WTC11 (cell line): ENCODE results near the gene ADAM12. TPM values are rescaled to one million over a fixed set of nuclear protein-coding genes. Genes with fewer than 3 reads are reported as not detected.

Experiments used
- ATAC-seq: fragments of 200-7000 bp; cut with Tn5 transposase; 2 replicates; pipeline ENCODE4 v1.10.0; 2021; ENCODE audit warnings: mild to moderate bottlenecking, moderate library complexity
- CTCF ChIA-PET: fragments of 300-600 bp; sonication (Branson Sonifier 250); formaldehyde crosslinking; loops from one replicate; lab custom pipeline; 2021; ENCODE audit warnings: antibody characterized with exemption; lab: Charles Lee
- POLR2A ChIA-PET: fragments of 350-600 bp; sonication (Branson Sonifier 250); formaldehyde crosslinking; loops from one replicate; lab custom pipeline; 2021; ENCODE audit warnings: antibody characterized with exemption; lab: Charles Lee
- DNase-seq: peaks from one replicate; pipeline ENCODE4 v3.0.0; 2021; ENCODE audit warnings: low spot score
- H3K27ac Mint-ChIP-seq: 2 replicates; pipeline ENCODE4 v1.8.0; 2021; ENCODE audit warnings: mixed read lengths
- H3K27me3 Mint-ChIP-seq: 2 replicates; pipeline ENCODE4 v1.8.0; 2021; ENCODE audit warnings: low read depth, mild to moderate bottlenecking, moderate library complexity, mixed read lengths
- H3K36me3 Mint-ChIP-seq: 2 replicates; pipeline ENCODE4 v1.8.0; 2021; ENCODE audit warnings: mixed read lengths
- H3K4me1 Mint-ChIP-seq: 2 replicates; pipeline ENCODE4 v1.8.0; 2022; ENCODE audit warnings: mixed read lengths
- H3K4me3 Mint-ChIP-seq: 2 replicates; pipeline ENCODE4 v1.8.0; 2021; ENCODE audit warnings: mild to moderate bottlenecking, moderate library complexity, mixed read lengths
- H3K9me3 Mint-ChIP-seq: 2 replicates; pipeline ENCODE4 v1.8.0; 2021; ENCODE audit warnings: mixed read lengths
- CBFB ChIP-seq: sonication (generic); formaldehyde crosslinking; IDR thresholded peaks from 2 replicates; pipeline ENCODE4 v1.8.1; 2022; ENCODE audit warnings: mild to moderate bottlenecking, low read depth, missing genetic modification reagents
- ETV6 ChIP-seq: sonication (generic); formaldehyde crosslinking; IDR thresholded peaks from 2 replicates; pipeline ENCODE4 v1.8.1; 2022; ENCODE audit warnings: mild to moderate bottlenecking, missing genetic modification reagents
- FOXJ3 ChIP-seq: sonication (generic); formaldehyde crosslinking; IDR thresholded peaks from 2 replicates; pipeline ENCODE4 v1.9.0; 2021; ENCODE audit warnings: missing genetic modification reagents, mild to moderate bottlenecking, borderline replicate concordance
- FOXP1 ChIP-seq: sonication (generic); formaldehyde crosslinking; IDR thresholded peaks from 2 replicates; pipeline ENCODE4 v1.8.0; 2022; ENCODE audit warnings: missing genetic modification reagents, mild to moderate bottlenecking, moderate library complexity, borderline replicate concordance
- GRHL2 ChIP-seq: fragments of 250-450 bp; sonication (Bioruptor Pico); IDR thresholded peaks from 2 replicates; pipeline ENCODE4 v1.8.0; 2022; ENCODE audit warnings: mild to moderate bottlenecking, moderate library complexity; ENCODE audit not compliant: insufficient replicate concordance, severe bottlenecking
- HMGA2 ChIP-seq: fragments of 250-450 bp; sonication (Bioruptor Pico); IDR thresholded peaks from 2 replicates; pipeline ENCODE4 v1.4.0; 2021; ENCODE audit warnings: mild to moderate bottlenecking, moderate library complexity
- NR3C1 ChIP-seq: sonication (generic); formaldehyde crosslinking; conservative IDR thresholded peaks from 2 replicates; pipeline ENCODE4 v1.8.1; 2023; ENCODE audit warnings: low read depth, mild to moderate bottlenecking, missing genetic modification reagents
- RELA ChIP-seq: sonication (generic); formaldehyde crosslinking; IDR thresholded peaks from 2 replicates; pipeline ENCODE4 v1.8.1; 2022; ENCODE audit warnings: missing genetic modification reagents, mild to moderate bottlenecking, borderline replicate concordance
- RORB ChIP-seq: fragments of 250-450 bp; sonication (Bioruptor Pico); IDR thresholded peaks from 2 replicates; pipeline ENCODE4 v1.9.0; 2021; ENCODE audit warnings: mild to moderate bottlenecking
- SMAD3 ChIP-seq: sonication (generic); formaldehyde crosslinking; IDR thresholded peaks from 2 replicates; pipeline ENCODE4 v1.8.0; 2022; ENCODE audit warnings: missing genetic modification reagents, mild to moderate bottlenecking, borderline replicate concordance
- SOX15 ChIP-seq: fragments of 250-450 bp; sonication (Bioruptor Pico); IDR thresholded peaks from 2 replicates; pipeline ENCODE4 v1.9.0; 2021; ENCODE audit warnings: mild to moderate bottlenecking
- TP53 ChIP-seq: sonication (generic); formaldehyde crosslinking; IDR thresholded peaks from 2 replicates; pipeline ENCODE4 v1.8.1; 2023; ENCODE audit warnings: mild to moderate bottlenecking, missing genetic modification reagents
- total RNA-seq: library from RNA; stranded (reverse); gene quantifications from 3 replicates; pipeline ENCODE4 v1.2.3, GENCODE V29; 2021
- TF ChIP-seq, protein P1 (sequence below): sonication (generic); formaldehyde crosslinking; conservative IDR thresholded peaks from 2 replicates; pipeline ENCODE4 v1.8.1; 2023; ENCODE audit warnings: mild to moderate bottlenecking, low read depth, missing genetic modification reagents, moderate library complexity
- TF ChIP-seq, protein P2 (sequence below): sonication (generic); formaldehyde crosslinking; IDR thresholded peaks from 2 replicates; pipeline ENCODE4 v1.8.1; 2022; ENCODE audit warnings: low read depth, mild to moderate bottlenecking, moderate library complexity, missing genetic modification reagents, borderline replicate concordance
- TF ChIP-seq, protein P3 (sequence below): fragments of 250-450 bp; sonication (Bioruptor Pico); IDR thresholded peaks from 2 replicates; pipeline ENCODE4 v2.1.2; 2022; ENCODE audit warnings: mild to moderate bottlenecking, moderate library complexity
- TF ChIP-seq, protein P4 (sequence below): sonication (generic); formaldehyde crosslinking; IDR thresholded peaks from 2 replicates; pipeline ENCODE4 v1.8.1; 2023; ENCODE audit warnings: mild to moderate bottlenecking, moderate library complexity, missing genetic modification reagents
- TF ChIP-seq, protein P5 (sequence below): fragments of 250-450 bp; sonication (Bioruptor Pico); IDR thresholded peaks from 2 replicates; pipeline ENCODE4 v1.9.0; 2021; ENCODE audit warnings: moderate library complexity, mild to moderate bottlenecking, inconsistent platforms, borderline replicate concordance
- TF ChIP-seq, protein P6 (sequence below): sonication (generic); formaldehyde crosslinking; IDR thresholded peaks from 2 replicates; pipeline ENCODE4 v1.8.1; 2023; ENCODE audit warnings: mild to moderate bottlenecking, missing genetic modification reagents, moderate library complexity
- TF ChIP-seq, protein P7 (sequence below): fragments of 250-450 bp; sonication (Bioruptor Pico); conservative IDR thresholded peaks from 2 replicates; pipeline ENCODE4 v1.9.0; 2021; ENCODE audit warnings: mild to moderate bottlenecking

The ADAM12 gene
- total RNA-seq, 1 experiment from 2014 or later: 0.22 TPM

DNA sequence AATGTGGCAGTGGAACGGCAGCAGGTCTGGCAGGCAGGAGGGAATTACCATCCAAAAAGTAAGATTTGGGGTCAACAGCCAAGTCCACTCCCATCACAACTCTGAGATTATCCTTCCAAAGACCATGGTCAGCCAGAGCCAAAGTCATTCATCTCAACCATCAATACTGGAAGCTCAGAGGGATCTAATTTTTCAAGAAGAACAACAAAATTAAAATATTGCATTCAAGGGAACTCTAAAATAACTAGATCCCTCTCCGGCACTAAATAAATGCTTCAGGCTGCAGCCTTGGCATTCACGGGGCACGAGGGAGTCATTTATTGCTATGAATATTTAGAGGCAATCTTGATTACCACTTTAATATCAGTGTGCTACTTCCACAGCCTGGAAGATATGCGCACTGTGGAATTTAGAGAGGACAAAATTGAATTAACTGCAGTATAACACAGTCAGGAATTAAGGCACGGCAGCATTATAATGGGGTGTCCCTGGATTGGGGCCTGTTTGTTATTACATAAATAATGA, 102.0 kb downstream of the ADAM12 start:
- no peak overlapping the region for H3K4me3 Mint-ChIP-seq
- no peaks in the 10 kb centered on the region for H3K4me1 Mint-ChIP-seq
- no peaks in the 10 kb centered on the region for H3K9me3 Mint-ChIP-seq
- no peak overlapping the region for H3K27ac Mint-ChIP-seq
- H3K27me3 Mint-ChIP-seq: no peaks in the 10 kb centered on the region
- ATAC-seq (no peak), DNase-seq (no peak)
- ChIA-PET CTCF (no interaction called here), POLR2A (no interaction called here)
- TF ChIP-seq TP53 (no peak), FOXP1 (CRISPR knock-in tag) (no peak), CBFB (CRISPR knock-in tag) (no peak), SOX15 (CRISPR knock-in tag) (no peak), NR3C1 (CRISPR knock-in tag) (no peak), GRHL2 (CRISPR knock-in tag) (no peak), FOXJ3 (CRISPR knock-in tag) (no peak), HMGA2 (CRISPR knock-in tag) (no peak)
- TF ChIP-seq, protein P1, sequence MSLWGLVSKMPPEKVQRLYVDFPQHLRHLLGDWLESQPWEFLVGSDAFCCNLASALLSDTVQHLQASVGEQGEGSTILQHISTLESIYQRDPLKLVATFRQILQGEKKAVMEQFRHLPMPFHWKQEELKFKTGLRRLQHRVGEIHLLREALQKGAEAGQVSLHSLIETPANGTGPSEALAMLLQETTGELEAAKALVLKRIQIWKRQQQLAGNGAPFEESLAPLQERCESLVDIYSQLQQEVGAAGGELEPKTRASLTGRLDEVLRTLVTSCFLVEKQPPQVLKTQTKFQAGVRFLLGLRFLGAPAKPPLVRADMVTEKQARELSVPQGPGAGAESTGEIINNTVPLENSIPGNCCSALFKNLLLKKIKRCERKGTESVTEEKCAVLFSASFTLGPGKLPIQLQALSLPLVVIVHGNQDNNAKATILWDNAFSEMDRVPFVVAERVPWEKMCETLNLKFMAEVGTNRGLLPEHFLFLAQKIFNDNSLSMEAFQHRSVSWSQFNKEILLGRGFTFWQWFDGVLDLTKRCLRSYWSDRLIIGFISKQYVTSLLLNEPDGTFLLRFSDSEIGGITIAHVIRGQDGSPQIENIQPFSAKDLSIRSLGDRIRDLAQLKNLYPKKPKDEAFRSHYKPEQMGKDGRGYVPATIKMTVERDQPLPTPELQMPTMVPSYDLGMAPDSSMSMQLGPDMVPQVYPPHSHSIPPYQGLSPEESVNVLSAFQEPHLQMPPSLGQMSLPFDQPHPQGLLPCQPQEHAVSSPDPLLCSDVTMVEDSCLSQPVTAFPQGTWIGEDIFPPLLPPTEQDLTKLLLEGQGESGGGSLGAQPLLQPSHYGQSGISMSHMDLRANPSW (CRISPR knock-in tag): no peak
- TF ChIP-seq, protein P2, sequence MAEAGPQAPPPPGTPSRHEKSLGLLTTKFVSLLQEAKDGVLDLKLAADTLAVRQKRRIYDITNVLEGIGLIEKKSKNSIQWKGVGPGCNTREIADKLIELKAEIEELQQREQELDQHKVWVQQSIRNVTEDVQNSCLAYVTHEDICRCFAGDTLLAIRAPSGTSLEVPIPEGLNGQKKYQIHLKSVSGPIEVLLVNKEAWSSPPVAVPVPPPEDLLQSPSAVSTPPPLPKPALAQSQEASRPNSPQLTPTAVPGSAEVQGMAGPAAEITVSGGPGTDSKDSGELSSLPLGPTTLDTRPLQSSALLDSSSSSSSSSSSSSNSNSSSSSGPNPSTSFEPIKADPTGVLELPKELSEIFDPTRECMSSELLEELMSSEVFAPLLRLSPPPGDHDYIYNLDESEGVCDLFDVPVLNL (CRISPR knock-in tag): no peak
- TF ChIP-seq, protein P3, sequence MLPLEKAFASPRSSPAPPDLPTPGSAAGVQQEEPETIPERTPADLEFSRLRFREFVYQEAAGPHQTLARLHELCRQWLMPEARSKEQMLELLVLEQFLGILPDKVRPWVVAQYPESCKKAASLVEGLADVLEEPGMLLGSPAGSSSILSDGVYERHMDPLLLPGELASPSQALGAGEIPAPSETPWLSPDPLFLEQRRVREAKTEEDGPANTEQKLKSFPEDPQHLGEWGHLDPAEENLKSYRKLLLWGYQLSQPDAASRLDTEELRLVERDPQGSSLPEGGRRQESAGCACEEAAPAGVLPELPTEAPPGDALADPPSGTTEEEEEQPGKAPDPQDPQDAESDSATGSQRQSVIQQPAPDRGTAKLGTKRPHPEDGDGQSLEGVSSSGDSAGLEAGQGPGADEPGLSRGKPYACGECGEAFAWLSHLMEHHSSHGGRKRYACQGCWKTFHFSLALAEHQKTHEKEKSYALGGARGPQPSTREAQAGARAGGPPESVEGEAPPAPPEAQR: no peak
- TF ChIP-seq, protein P4, sequence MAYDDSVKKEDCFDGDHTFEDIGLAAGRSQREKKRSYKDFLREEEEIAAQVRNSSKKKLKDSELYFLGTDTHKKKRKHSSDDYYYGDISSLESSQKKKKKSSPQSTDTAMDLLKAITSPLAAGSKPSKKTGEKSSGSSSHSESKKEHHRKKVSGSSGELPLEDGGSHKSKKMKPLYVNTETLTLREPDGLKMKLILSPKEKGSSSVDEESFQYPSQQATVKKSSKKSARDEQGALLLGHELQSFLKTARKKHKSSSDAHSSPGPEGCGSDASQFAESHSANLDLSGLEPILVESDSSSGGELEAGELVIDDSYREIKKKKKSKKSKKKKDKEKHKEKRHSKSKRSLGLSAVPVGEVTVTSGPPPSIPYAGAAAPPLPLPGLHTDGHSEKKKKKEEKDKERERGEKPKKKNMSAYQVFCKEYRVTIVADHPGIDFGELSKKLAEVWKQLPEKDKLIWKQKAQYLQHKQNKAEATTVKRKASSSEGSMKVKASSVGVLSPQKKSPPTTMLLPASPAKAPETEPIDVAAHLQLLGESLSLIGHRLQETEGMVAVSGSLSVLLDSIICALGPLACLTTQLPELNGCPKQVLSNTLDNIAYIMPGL (CRISPR knock-in tag): no peak
- no peaks in the 10 kb centered on the region for H3K36me3 Mint-ChIP-seq

DNA sequence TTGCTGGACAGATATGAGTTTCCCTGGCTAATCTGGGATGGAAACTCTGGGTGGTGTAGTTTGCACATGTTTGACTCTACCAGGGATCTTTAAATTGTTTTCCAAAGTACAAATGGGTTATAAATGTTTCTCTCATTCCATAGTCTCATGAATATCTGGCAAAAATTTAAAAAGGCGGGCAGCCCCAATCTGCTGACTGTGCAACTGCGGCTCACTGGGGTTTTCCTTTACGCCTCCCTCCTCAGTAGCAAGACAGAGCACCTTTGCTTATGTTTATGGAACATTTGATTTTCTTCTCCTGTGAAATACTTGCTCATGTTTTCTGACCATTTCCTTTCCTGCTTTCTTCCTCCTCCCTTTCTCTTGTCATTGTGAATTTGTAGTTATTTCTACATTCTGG, 105.0 kb downstream of the ADAM12 start:
- Mint-ChIP-seq H3K4me1 (peaks cover 6% of the 10 kb centered on the region), H3K36me3 (no peaks in the 10 kb centered on the region), H3K4me3 (no peak overlapping the region), H3K9me3 (no peaks in the 10 kb centered on the region), H3K27ac (no peak overlapping the region), H3K27me3 (no peaks in the 10 kb centered on the region)
- TF ChIP-seq RORB (no peak), SMAD3 (CRISPR knock-in tag) (no peak), ETV6 (CRISPR knock-in tag) (no peak), RELA (CRISPR knock-in tag) (no peak)
- TF ChIP-seq, protein P5, sequence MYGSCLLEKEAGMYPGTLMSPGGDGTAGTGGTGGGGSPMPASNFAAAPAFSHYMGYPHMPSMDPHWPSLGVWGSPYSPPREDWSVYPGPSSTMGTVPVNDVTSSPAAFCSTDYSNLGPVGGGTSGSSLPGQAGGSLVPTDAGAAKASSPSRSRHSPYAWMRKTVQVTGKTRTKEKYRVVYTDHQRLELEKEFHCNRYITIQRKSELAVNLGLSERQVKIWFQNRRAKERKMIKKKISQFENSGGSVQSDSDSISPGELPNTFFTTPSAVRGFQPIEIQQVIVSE (CRISPR knock-in tag): no peak
- TF ChIP-seq, protein P6, sequence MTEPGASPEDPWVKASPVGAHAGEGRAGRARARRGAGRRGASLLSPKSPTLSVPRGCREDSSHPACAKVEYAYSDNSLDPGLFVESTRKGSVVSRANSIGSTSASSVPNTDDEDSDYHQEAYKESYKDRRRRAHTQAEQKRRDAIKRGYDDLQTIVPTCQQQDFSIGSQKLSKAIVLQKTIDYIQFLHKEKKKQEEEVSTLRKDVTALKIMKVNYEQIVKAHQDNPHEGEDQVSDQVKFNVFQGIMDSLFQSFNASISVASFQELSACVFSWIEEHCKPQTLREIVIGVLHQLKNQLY: no peak
- TF ChIP-seq, protein P7, sequence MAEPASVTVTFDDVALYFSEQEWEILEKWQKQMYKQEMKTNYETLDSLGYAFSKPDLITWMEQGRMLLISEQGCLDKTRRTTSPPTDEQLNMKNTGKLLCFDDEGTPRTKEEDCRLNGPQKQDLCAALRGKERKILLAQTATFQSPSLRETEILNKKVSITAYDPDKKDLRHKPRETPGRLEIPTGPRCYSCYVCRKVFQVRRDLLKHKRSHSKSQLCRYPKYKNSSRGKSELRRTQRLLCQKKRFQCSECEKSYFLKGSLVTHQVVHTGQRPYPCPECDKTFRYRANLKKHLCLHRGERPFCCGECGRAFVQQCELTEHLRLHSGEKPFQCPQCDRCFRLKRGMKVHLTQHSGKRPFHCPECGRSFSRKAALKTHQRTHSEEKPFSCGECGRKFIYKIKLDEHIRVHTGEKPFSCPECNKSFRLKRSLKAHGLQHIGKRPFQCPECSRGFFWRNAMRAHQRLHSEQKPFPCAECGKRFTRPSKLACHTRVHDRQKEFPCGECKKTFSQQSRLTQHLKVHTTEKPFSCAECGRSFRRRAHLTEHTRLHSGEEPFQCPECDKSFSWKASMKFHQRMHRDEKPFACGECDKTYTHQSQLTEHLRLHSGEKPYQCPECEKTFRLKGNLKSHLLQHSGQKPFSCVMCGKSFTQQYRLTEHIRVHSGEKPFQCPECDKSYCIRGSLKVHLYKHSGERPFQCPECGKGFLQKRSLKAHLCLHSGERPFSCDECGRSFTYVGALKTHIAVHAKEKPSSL: no peak
- ATAC-seq: no peak
- DNase-seq: no peak
- ChIA-PET POLR2A (no interaction called here), CTCF (no interaction called here)
